Stomach smooth muscle (tissue), 2 donors: ENCODE data around the gene HOXB2.
"Not testable (repeated sequence)": the region's sequence is repeated elsewhere in the genome, so short reads cannot be mapped to it uniquely, and the experiment has no call there.

Experiments
- H3K27ac ChIP-seq: one replicate; pipeline ENCODE4 v1.7.0; 2013; ENCODE audit warnings: mild to moderate bottlenecking, low read length, inconsistent platforms
- H3K27me3 ChIP-seq, 2 donors: one replicate each; pipeline ENCODE4 v1.7.0; 2013; ENCODE audit warnings: low read length in 2 of 2; ENCODE audit not compliant: insufficient read depth in 2 of 2, control insufficient read depth in 1 of 2
- H3K36me3 ChIP-seq, 2 donors: one replicate each; pipeline ENCODE4 v1.7.0; 2013; ENCODE audit warnings: low read length in 2 of 2; ENCODE audit not compliant: control insufficient read depth in 2 of 2, insufficient read depth in 2 of 2
- H3K4me1 ChIP-seq: one replicate; pipeline ENCODE4 v1.7.0; 2013; ENCODE audit warnings: low read length; ENCODE audit not compliant: control insufficient read depth, insufficient read depth
- H3K4me3 ChIP-seq, 2 donors: one replicate each; pipeline ENCODE4 v1.7.0; 2013; ENCODE audit warnings: low read length in 2 of 2
- H3K9ac ChIP-seq, 2 donors: one replicate each; pipeline ENCODE4 v1.7.0; 2013; ENCODE audit warnings: low read length in 2 of 2, mild to moderate bottlenecking in 1 of 2
- H3K9me3 ChIP-seq, 2 donors: one replicate each; pipeline ENCODE4 v1.7.0; 2013; ENCODE audit warnings: low read length in 2 of 2; ENCODE audit not compliant: control insufficient read depth in 2 of 2
- donor health status: healthy.
- donor health status: Pancreatic carcinoma.

Gene HOXB2

DNA sequence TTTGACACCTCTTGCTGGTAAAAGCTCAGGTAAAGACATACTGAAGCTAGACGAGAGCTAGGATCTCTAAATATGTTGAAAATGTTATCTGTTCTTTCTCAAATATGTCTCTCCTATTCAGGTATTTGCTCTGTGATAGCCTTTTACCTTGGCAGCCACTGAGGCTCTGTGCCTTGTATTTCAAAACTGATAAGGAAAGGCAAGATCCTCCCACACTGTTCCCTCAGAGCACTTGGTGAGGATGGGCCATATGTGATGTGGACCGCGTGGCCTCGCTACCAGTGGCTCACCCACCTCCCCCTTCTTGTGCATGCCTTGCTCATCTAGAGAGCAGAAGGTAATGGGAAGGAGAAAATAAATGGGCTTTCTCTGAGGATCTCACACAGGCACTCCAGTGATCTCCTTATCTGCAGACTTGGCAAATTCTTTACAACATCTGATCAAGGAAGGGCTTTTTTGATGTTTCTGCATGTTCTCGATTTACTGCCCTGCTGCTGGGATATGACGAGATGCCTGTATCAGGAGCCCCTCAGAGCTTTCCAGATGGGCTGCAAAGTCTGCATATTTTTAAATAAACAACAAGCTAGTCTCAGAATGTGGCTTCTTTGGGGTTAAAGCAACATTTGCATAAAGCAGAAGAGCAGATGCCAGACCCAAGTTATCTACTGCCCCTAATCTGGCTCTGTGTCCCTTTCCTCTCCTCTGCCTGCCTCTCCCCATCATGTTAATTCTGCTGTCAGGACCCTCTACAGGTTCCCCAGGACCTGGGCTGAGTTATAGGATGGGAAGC, 31.0 kb downstream of the HOXB2 start:
- Histone ChIP-seq H3K4me1 (no peaks in the 10 kb centered on the region), H3K9me3 (no peaks in the 10 kb centered on the region), H3K9ac (no peak overlapping the region), H3K27me3 (peaks cover 0 to 2% of the 10 kb centered on the region in 2 donors), H3K27ac (no peak overlapping the region), H3K4me3 (no peak overlapping the region), H3K36me3 (no peaks in the 10 kb centered on the region)

DNA sequence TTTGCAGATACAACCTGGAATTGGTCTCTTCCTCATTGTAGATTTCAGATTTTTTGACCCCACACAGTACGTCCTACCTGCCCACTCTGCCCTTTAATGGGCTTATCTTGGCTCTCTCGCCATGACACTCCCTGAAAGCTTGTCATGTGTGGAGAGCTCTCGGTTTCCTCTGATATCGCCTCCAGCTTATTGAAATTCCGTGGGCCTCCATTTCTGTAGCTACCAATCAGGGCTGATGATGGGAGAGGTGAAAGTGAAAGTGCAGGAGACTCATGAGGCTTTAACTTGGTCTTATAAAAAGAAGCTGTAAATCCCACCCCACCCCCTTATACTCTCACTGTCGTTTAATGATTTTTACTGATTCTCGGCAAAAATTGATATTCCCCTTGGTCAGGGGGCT, 31.8 kb downstream of the HOXB2 start:
- Histone ChIP-seq H3K36me3 (no peaks in the 10 kb centered on the region), H3K27ac (no peak overlapping the region), H3K9ac (no peak overlapping the region), H3K27me3 (peaks cover 0 to 2% of the 10 kb centered on the region in 2 donors), H3K4me3 (no peak overlapping the region), H3K4me1 (no peaks in the 10 kb centered on the region), H3K9me3 (no peaks in the 10 kb centered on the region)

DNA sequence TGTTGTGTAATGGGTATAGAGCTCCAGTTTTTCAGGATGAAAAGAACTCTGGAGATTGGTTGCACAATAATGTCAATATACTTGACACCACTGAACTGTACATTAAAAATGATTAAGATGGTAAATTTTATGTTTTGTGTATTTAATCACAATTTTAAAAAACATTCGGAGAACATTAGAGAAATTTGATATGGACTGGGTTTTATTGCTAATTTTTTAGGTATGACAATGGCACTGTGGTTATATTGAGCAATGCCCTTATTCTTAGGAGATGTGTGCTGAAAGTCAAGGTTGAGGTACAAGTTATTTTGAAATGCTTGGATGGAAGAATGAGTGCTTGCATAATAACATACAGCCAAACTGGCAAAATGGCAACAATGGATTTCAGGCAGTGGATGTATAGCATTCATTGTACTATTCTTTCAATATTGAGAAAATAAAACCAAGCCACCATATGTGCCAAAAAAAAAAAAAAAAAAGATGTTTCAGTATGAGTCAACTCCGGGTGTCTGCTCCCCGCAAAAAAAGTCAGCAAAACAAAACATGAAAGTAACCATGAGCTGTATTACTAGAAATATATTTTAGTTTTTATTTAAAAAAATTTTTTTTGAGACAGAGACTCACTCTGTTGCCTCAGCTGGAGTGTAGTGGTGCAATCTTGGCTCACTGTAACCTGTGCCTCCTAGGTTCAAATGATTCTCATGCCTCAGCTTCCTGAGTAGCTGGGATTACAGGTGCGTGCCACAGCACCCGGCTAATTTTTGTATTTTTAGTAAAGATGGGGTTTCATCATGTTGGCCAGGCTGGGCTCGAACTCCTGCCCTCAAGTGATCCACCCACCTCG, 33.9 kb downstream of the HOXB2 start:
- Histone ChIP-seq H3K9ac (no peak overlapping the region), H3K4me1 (no peaks in the 10 kb centered on the region), H3K27me3 (peaks cover 0 to 2% of the 10 kb centered on the region in 2 donors), H3K4me3 (no peak overlapping the region), H3K27ac (no peak overlapping the region), H3K36me3 (no peaks in the 10 kb centered on the region), H3K9me3 (no peaks in the 10 kb centered on the region)

DNA sequence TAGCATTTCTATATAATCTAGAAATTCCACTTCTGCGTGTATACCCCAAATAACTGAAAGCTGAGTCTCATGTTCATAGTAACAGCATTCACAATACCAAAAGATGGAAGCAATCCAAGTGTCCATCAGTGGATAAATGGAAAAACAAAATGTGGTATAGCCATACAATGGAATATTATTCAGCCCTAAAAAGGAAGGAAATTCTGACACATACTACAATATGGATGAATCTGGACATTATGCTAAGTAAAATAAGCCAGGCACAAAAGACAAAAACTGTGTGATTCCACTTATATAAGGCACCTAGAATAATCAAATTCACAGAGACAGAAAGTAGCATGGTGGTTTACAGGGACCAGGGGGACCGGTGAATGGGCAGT, 34.5 kb downstream of the HOXB2 start:
- H3K27me3 ChIP-seq: peaks cover 0 to 2% of the 10 kb centered on the region in 2 donors
- H3K27ac ChIP-seq: no peak overlapping the region
- no peak overlapping the region for H3K4me3 ChIP-seq
- H3K9ac ChIP-seq: no peak overlapping the region
- H3K9me3 ChIP-seq: no peaks in the 10 kb centered on the region
- no peaks in the 10 kb centered on the region for H3K36me3 ChIP-seq
- H3K4me1 ChIP-seq: no peaks in the 10 kb centered on the region

DNA sequence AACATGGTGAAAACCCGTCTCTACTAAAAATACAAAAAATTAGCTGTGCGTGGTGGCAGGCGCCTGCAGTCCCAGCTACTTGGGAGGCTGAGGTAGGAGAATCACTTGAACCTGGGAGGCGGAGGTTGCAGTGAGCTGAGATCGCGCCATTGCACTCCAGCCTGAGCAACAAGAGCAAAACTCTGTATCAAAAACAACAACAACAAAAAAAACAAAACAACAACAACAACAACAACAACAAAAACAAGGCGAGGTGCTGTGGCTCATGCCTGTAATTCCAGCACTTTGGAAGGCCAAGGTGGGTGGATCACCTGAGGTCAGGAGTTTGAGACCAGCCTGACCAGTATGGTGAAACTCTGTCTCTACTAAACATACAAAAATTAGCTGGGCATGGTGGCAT, 35.2 kb downstream of the HOXB2 start:
- not testable (repeated sequence) for H3K27me3 ChIP-seq, H3K9me3 ChIP-seq, H3K4me1 ChIP-seq, H3K4me3 ChIP-seq, H3K27ac ChIP-seq, H3K36me3 ChIP-seq, H3K9ac ChIP-seq

DNA sequence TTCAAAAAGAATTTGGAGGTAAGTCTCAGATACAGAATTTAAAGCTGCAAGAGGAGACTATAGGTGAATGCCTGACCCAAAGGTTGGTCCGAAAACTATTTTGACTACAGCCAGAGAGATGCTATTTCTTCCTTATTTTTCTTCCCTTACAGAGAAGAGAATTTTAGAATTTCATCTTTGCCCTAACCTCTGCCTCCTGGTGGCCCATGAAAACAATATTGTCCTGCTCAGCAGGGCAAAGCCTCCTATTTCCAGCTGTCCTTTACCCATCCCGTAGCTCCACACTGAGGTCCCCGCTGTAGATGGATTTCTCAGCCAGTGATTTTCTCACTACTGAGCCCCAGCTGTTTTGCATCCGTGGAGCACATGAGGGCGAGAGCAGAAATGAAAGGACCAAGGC, 38.7 kb downstream of the HOXB2 start:
- Histone ChIP-seq H3K27me3 (peaks cover 0 to 2% of the 10 kb centered on the region in 2 donors), H3K27ac (no peak overlapping the region), H3K9ac (no peak overlapping the region), H3K4me3 (no peak overlapping the region), H3K9me3 (no peaks in the 10 kb centered on the region), H3K4me1 (peaks cover 9% of the 10 kb centered on the region), H3K36me3 (no peaks in the 10 kb centered on the region)

DNA sequence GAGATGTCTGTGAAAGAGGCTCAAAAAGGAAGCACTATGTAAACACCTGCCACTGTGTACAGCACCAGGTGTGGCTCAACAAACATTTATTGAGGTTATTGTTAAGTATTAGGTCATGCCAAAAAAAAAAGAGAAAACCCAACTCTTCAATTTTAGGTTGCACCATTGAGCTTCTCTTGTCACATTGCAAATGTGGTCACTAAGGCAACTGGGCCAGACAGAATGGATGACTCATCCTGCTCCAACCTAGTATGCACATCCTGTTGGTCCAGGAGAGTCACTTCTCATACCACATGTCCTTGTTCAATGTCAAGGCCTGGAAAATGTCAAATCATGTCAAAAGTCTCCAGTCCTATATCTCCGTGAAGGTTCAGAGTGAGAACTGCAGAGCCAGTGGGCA, 39.1 kb downstream of the HOXB2 start:
- no peaks in the 10 kb centered on the region for H3K36me3 ChIP-seq
- no peaks in the 10 kb centered on the region for H3K9me3 ChIP-seq
- peaks cover 0 to 2% of the 10 kb centered on the region in 2 donors for H3K27me3 ChIP-seq
- H3K9ac ChIP-seq: no peak overlapping the region
- H3K4me3 ChIP-seq: no peak overlapping the region
- H3K27ac ChIP-seq: no peak overlapping the region
- H3K4me1 ChIP-seq: peaks cover 13% of the 10 kb centered on the region

DNA sequence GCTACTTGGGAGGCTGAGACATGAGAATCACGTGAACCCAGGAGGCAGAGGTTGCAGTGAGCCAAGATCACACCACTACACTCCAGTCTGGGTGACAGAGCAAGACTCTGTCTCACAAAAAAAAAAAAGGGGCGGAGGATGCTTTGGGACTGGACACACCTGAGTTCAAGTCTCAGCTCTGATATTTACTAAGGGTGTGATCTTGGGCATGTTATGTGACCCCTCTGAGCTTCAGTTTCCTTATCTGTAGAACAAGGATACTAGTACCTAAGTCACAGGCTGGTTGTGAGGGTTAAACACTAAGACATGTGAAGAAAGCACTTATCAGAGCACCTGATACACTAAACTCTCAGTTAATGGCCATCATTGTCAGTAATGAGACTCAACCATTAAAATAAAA, 40.0 kb downstream of the HOXB2 start:
- H3K27ac ChIP-seq: no peak overlapping the region
- no peak overlapping the region for H3K9ac ChIP-seq
- H3K36me3 ChIP-seq: no peaks in the 10 kb centered on the region
- peaks cover 0 to 2% of the 10 kb centered on the region in 2 donors for H3K27me3 ChIP-seq
- H3K4me3 ChIP-seq: no peak overlapping the region
- peaks cover 13% of the 10 kb centered on the region for H3K4me1 ChIP-seq
- no peaks in the 10 kb centered on the region for H3K9me3 ChIP-seq

DNA sequence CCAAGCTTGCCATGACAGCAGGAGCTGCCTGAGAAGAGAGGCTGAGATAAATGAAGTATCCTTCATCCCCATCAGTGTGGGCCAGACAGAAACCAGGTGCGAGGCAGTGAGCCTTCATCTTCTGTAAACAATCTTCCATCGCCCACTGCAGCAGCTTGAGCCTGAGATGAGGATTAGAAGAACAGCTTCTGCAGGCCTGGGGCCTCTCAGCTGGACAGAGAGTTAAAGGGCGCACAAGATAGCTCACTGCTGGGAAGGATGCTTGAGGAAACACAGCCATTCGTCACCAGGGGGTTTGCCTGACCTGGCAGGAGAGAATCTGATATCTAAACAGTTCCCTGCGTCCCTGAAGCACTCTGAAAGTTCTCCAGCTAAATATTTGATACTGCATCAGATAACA, 41.2 kb downstream of the HOXB2 start:
- peaks cover 0 to 2% of the 10 kb centered on the region in 2 donors for H3K27me3 ChIP-seq
- no peak overlapping the region for H3K27ac ChIP-seq
- no peaks in the 10 kb centered on the region for H3K9me3 ChIP-seq
- H3K9ac ChIP-seq: no peak overlapping the region
- H3K36me3 ChIP-seq: no peaks in the 10 kb centered on the region
- no peak overlapping the region for H3K4me3 ChIP-seq
- peaks cover 13% of the 10 kb centered on the region for H3K4me1 ChIP-seq

DNA sequence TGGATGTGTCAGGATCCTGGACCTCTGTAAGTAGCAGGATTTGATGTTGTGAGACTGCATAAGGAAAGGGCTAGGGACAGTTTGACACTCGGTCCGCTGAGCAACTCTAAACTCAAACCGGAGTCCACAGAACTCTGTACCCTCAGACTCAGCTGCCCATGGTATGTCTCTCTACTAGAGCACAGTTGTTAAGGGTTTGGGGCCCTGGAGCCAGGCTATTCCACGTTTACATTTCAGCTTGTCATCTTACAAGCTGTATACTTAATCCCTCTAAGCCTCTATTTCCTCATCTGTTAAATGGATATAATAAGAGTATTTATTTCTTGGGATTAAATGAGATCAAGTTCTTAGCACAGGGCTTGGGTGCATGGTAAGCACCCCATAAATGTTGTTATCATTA, 42.0 kb downstream of the HOXB2 start:
- Histone ChIP-seq H3K27ac (no peak overlapping the region), H3K4me1 (peaks cover 13% of the 10 kb centered on the region), H3K9me3 (no peaks in the 10 kb centered on the region), H3K27me3 (peaks cover 0 to 2% of the 10 kb centered on the region in 2 donors), H3K9ac (no peak overlapping the region), H3K4me3 (no peak overlapping the region), H3K36me3 (no peaks in the 10 kb centered on the region)

DNA sequence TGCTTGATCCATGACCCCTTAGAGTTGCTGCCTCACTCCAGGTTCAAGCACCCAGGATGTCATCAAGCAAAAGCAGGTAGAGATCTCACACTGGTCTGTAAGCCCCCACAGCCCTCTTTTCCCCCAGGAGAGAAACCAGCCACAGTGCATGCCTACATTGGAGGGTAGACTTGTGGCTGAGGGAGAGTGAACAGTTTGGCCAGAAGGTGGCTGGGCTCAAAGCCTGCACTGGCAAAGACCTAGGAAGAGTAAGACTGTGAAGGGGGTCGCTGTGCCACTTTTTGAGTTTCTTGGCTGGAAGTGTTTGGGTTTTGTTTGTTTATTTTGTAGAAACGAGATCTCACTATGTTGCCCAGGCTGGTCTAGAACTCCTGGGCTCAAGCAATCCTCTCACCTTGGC, 42.6 kb downstream of the HOXB2 start:
- H3K4me1 ChIP-seq: peaks cover 13% of the 10 kb centered on the region
- no peaks in the 10 kb centered on the region for H3K9me3 ChIP-seq
- no peaks in the 10 kb centered on the region for H3K36me3 ChIP-seq
- no peak overlapping the region for H3K27ac ChIP-seq
- H3K27me3 ChIP-seq: peaks cover 0 to 2% of the 10 kb centered on the region in 2 donors
- no peak overlapping the region for H3K9ac ChIP-seq
- no peak overlapping the region for H3K4me3 ChIP-seq
